Measurements from ENCODE around the gene RBAK. TPM values are rescaled to one million over a fixed set of nuclear protein-coding genes. Genes with fewer than 3 reads are reported as not detected.
"Not testable (repeated sequence)": the region's sequence is repeated elsewhere in the genome, so short reads cannot be mapped to it uniquely, and the experiment has no call there.

The RBAK gene
- total and polyA plus RNA-seq, 8 donors = 9.7 to 22.0 (median 19.3) TPM

DNA sequence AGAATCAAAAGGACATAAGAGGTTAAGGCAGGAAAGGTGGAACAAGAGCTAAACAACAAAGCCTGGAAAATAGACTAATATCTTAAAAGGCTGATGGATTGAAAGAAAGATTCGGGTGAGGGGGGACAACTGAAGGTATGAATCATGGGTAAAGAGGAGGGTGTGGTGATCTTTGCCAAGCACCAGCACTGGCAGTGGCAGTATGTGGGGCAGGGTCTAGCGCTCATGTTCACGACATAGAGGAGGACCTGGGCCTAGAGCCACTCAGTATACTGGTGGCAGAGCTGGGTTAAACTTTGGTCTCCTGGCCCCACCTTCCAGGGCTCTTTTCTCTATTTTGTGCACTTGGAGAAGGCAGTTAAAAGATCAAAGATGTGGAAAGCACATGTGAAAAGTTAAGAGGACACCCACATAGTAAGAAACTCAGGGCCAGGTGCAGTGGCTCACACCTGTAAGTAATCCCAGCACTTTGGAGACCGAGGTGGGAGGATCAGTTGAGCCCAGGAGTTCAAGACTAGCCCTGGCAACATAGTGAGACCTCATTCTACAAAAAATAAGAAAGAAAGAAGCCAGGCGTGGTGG, 46.2 kb upstream of the RBAK start:
- TF ChIP-seq, protein P1, sequence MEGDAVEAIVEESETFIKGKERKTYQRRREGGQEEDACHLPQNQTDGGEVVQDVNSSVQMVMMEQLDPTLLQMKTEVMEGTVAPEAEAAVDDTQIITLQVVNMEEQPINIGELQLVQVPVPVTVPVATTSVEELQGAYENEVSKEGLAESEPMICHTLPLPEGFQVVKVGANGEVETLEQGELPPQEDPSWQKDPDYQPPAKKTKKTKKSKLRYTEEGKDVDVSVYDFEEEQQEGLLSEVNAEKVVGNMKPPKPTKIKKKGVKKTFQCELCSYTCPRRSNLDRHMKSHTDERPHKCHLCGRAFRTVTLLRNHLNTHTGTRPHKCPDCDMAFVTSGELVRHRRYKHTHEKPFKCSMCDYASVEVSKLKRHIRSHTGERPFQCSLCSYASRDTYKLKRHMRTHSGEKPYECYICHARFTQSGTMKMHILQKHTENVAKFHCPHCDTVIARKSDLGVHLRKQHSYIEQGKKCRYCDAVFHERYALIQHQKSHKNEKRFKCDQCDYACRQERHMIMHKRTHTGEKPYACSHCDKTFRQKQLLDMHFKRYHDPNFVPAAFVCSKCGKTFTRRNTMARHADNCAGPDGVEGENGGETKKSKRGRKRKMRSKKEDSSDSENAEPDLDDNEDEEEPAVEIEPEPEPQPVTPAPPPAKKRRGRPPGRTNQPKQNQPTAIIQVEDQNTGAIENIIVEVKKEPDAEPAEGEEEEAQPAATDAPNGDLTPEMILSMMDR (IDR thresholded peaks at IDR 0.05) = no peak
- Histone ChIP-seq H3K36me3 (peaks cover 3 to 54% of the 10 kb centered on the region in 2 donors), H3K27ac (no peak overlapping the region), H3K9me3 (no peaks in the 10 kb centered on the region), H3K4me1 (no peaks in the 10 kb centered on the region), H3K27me3 (no peaks in the 10 kb centered on the region), H3K4me3 (no peak overlapping the region)
- ATAC-seq (no peak), DNase-seq (no peak)
- intact Hi-C loops (cut with DNase I) = loop anchor here in 1 of 2 donors (10.0 kb wide), 1 partner anchor 85 kb away; no protein-coding TSS in a partner anchor

DNA sequence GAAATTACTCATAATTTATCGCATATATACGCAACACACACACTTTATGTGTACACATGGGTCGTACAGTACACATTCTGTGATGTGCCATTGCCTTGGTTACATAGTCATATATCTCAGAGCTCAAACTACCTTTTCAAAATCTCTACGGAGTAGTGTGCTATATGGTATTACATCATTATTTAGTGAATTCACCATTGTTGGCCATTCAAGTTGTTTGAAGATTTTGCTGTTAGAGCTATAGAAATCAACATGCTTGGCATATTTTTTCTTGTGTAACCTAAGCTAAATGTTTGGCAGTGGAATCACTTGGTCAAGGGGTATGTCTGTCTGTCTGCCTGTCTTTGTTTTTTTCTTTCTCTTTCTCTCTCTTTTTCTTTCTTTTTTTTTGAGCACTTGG, 44.7 kb upstream of the RBAK start:
- Histone ChIP-seq H3K36me3 (peaks cover 3 to 38% of the 10 kb centered on the region in 2 donors), H3K4me1 (no peaks in the 10 kb centered on the region), H3K9me3 (no peaks in the 10 kb centered on the region), H3K27me3 (no peaks in the 10 kb centered on the region), H3K4me3 (no peak overlapping the region), H3K27ac (no peak overlapping the region)
- DNase-seq (no peak), ATAC-seq (no peak)
- intact Hi-C loops (cut with DNase I) = no loop called here
- TF ChIP-seq, protein P1 (IDR thresholded peaks at IDR 0.05) = no peak

DNA sequence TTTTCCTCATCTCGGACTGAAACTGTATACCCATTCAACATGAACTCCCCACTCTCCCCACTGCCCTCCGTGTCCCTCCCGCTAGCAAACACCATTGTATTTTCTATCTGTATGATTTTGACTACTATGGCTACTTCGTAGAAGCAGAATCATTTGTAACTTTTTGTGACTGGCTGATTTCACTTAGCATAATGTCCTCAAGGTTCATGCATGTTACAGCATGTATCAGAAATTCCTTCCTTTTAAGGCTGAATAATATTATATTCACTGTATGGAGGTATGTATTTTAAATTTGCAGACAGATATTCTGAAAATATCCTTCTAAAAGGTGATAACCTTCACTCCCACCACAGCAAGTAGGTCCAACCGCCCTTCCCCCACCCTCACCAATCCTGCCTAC, 43.7 kb upstream of the RBAK start:
- peaks cover 3 to 29% of the 10 kb centered on the region in 2 donors for H3K36me3 ChIP-seq
- no peaks in the 10 kb centered on the region for H3K27me3 ChIP-seq
- DNase-seq = no peak
- TF ChIP-seq, protein P1 (IDR thresholded peaks at IDR 0.05) = no peak
- H3K27ac ChIP-seq = no peak overlapping the region
- H3K9me3 ChIP-seq = no peaks in the 10 kb centered on the region
- ATAC-seq = no peak
- H3K4me3 ChIP-seq = no peak overlapping the region
- intact Hi-C loops (cut with DNase I) = no loop called here
- H3K4me1 ChIP-seq = no peaks in the 10 kb centered on the region

DNA sequence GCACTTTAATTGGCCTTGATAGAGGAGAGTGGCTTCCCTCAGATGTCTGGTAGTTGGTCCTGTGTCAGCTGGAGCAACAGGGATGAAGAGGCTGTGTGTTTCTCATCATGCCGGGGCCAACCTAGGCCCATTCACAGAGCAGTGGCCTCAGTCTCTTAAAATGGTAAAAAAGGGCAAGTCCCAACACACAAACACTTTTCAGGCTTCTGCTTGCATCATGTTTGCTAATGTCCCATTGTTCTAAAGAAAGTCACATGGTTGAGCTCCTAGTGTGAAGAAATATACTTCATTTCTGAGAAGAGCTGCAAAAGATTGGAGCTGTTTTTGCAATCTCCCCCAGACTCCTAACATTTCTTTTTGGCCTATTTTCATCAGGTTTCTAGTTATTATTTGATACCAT, 40.6 kb upstream of the RBAK start:
- intact Hi-C loops (cut with DNase I) = no loop called here
- no peak overlapping the region for H3K27ac ChIP-seq
- H3K36me3 ChIP-seq = peaks cover 0 to 24% of the 10 kb centered on the region in 2 donors
- H3K27me3 ChIP-seq = no peaks in the 10 kb centered on the region
- DNase-seq (no peak), ATAC-seq (no peak)
- H3K4me3 ChIP-seq = no peak overlapping the region
- H3K9me3 ChIP-seq = no peaks in the 10 kb centered on the region
- TF ChIP-seq, protein P1 (IDR thresholded peaks at IDR 0.05) = no peak
- no peaks in the 10 kb centered on the region for H3K4me1 ChIP-seq

DNA sequence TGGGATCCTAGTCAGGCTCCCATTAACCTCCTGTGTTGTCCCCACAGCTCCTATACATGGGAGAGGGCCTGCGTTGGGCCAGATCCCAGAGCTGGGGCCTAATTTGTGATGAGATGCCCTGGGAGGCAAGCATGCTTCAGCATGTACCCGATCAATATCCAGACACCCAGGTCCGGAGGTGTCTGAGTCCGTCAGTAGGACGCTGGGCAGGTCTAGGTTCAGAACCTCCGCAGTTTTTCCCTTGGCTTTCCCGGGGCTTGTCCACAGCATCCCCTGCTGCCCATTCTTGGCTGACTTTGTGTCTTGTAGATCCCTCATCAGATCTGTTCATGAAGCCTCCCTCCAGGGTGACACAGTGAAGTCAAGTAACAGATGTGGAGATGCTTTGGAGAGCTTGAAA, 32.7 kb upstream of the RBAK start:
- Histone ChIP-seq H3K4me3 (no peak overlapping the region), H3K9me3 (peaks cover 0 to 4% of the 10 kb centered on the region in 2 donors), H3K27me3 (no peaks in the 10 kb centered on the region), H3K36me3 (peaks cover 0 to 17% of the 10 kb centered on the region in 2 donors), H3K4me1 (no peaks in the 10 kb centered on the region), H3K27ac (no peak overlapping the region)
- no peak for DNase-seq
- intact Hi-C loops (cut with DNase I) = no loop called here
- TF ChIP-seq, protein P1 (IDR thresholded peaks at IDR 0.05) = no peak
- no peak for ATAC-seq

DNA sequence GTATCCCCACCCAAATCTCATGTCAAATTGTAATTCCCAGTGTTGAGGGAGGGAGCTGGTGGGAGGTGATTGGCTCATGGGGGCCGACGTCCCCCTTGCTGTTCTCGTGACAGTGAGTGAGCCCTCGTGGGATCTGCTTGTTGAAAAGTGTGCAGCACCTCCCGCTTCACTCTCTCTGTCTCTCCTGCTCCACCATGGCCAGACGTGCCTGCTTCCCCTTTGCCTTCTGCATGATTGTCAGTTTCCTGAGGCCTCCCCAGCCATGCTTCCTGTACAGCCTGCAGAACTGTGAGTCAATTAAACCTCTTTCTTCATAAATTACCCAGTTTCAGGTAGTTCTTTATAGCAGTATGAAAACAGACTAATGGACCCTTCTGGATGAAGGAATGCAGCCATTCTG, 29.7 kb upstream of the RBAK start:
- not testable (repeated sequence) for H3K27me3 ChIP-seq

DNA sequence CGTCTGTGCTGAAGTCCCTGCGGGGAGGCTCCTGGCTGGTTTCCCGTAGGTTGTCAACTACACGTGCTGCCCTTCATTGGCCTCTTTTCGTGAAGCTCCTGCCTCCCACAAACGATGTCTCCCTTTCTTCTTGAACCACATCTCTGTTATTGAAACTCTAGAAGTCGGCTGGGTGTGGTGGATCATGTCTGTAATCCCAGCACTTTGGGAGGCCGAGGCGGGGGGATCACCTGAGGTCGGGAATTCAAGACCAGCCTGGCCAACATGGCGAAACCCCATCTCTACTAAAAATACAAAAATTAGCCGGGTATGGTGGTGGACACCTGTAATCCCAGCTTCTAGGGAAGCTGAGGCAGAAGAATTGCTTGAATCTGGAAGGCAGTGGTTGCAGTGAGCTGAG, 28.0 kb upstream of the RBAK start:
- H3K27ac ChIP-seq; H3K4me3 ChIP-seq; H3K36me3 ChIP-seq; DNase-seq; H3K4me1 ChIP-seq; intact Hi-C loops (cut with DNase I); H3K27me3 ChIP-seq; ATAC-seq: not testable (repeated sequence)
- H3K9me3 ChIP-seq = peaks cover 0 to 20% of the 10 kb centered on the region in 2 donors

More for the DNA sequence above, 29.7 kb upstream of the RBAK start:
- H3K4me1 ChIP-seq; H3K36me3 ChIP-seq; ATAC-seq; H3K27ac ChIP-seq; H3K4me3 ChIP-seq; intact Hi-C loops (cut with DNase I); DNase-seq: not testable (repeated sequence)
- peaks cover 0 to 17% of the 10 kb centered on the region in 2 donors for H3K9me3 ChIP-seq
